Hepatic stellate cell (primary cell): ENCODE measurements around the gene GOLGA6D.
A peak's percentile ranks its signal among the peaks of the same experiment; 100 is the strongest.
"Not testable (repeated sequence)": the region's sequence is repeated elsewhere in the genome, so short reads cannot be mapped to it uniquely, and the experiment has no call there.

Source experiments
- DNase-seq: peaks from one replicate; pipeline ENCODE4 v3.0.0; 2011; ENCODE audit warnings: low spot score

Gene GOLGA6D

GRCh38 chr15:75278497-75278896 is 4.1 kb upstream of the GOLGA6D start:
- DNase-seq = not testable (repeated sequence)

GRCh38 chr15:75284152-75284551 is 1.5 kb downstream of the GOLGA6D start:
- not testable (repeated sequence) for DNase-seq

GRCh38 chr15:75293660-75294059 is 11.0 kb downstream of the GOLGA6D start:
- DNase-seq = not testable (repeated sequence)

DNA sequence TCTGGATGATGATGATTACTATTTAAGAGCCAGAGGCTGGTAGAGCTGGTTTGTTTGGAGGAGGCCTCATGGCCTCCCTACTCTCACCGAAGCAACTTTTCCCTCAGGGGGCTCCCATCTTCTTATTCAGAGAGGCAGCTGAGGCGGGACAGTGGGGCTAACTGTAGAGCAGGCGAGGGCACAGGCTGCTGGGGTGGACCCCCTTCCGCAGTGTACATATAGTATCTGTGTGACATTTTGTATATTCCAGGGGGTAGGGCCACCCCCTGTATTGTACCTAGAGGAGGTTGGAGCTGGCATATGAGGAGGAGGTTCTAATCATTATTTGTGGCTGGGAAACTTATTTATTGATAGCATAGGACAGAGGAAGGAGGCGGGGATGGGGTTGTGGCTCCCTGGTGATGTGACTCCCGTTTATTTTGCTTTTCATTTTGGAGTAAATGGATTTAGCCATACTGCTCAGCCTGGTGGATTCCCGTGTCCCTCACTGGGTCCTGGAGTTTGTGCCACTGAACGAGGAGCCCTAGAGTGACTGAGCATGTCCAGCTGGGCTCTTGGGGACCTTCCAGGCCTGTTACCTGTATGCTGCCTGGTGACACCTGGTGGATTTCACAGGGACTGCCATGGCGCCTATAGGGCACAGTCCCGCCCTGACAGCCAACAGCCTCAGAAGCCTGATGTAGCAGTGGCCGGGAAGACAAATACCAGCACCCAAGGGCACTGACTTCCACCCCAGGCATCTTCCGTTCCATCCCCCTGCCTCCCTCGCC is 16.1 kb downstream of the GOLGA6D start:
- not testable (repeated sequence) for DNase-seq

GRCh38 chr15:75299311-75299688 is 16.7 kb downstream of the GOLGA6D start:
- DNase-seq = not testable (repeated sequence)

GRCh38 chr15:75300026-75300425 is 17.4 kb downstream of the GOLGA6D start:
- DNase-seq = not testable (repeated sequence)

DNA sequence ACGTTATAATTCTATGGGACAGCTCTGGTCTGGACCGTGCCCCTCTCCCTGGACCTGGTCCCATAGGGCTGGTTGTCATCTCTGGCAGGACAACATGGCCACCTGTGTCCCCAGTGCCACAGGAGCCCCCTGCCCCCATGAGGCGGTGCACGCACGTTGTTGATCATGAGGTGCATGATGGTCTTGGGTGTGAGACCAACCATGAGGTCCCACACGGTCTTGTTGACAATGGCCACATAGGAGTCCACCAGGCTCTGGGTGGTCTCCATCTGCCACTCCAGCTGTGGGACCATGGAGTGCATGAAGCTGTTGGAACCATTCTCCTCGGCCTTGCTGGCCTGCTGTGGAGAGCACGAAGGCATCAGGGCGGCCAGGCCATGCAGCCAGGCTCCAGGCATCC is 19.7 kb downstream of the GOLGA6D start:
- DNase-seq = no peak

- DNase-seq = not testable (repeated sequence)
These were observed 20.1 kb downstream of the GOLGA6D start for GRCh38 chr15:75302753-75303152.

- DNase-seq = no peak
These were observed 23.6 kb downstream of the GOLGA6D start for GRCh38 chr15:75306188-75306587.

- DNase-seq = peak; percentile 21
These were observed 25.2 kb downstream of the GOLGA6D start for GRCh38 chr15:75307778-75308390.

GRCh38 chr15:75309711-75310110 is 27.1 kb downstream of the GOLGA6D start:
- no peak for DNase-seq

DNA sequence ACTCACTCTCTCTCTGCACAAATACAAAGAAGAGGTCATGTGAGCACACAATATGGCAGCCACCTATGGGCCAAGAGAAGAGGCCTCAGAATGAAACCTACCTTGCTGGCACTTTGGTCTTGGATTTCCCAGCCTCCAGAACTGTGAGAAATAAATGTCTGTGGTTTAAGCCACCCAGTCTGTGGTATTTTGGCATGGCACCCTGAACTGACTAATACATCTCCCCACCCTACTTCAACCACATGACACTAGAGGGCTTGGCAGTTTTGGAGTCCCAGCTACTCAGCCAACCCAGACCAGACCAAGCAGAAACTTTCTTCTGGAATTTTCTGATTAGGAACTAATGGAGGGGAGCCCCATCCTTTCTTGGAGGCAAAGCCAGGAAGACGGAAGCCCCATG is 29.9 kb downstream of the GOLGA6D start:
- not testable (repeated sequence) for DNase-seq

DNA sequence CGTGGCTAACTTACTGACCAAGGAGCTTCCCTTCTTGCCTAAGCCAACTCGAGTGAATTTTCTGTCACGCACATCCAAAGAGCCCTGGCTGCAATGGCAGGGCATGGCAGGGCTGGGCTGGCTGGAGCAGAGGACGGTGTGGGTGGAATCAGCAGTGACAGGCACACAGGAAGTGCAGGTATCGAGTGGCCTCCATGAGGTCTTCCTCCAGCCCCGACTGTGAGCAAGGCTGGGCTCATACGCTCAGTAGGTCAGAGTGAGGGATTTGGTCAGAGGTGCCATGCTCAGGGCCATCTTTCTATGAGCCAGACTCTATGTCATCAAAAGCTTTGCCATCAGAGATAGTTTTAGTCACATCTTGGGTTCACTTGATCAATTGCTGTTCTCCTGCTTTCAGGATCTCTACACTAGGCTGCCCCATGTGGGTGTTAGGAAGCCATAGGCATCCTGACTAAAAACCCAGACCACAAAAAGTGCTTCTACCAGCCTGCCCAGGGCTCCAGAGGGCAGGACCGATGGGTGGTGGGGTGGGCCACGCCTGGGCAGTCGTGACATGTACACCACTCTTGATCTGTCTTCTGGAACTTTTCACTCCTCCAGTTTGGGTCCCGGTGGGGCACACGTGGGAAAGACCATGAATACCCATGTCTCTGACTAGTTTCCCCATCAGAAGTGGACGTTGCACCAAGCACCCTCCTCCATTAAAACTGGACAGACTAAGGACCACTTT is 30.6 kb downstream of the GOLGA6D start:
- no peak for DNase-seq

DNA sequence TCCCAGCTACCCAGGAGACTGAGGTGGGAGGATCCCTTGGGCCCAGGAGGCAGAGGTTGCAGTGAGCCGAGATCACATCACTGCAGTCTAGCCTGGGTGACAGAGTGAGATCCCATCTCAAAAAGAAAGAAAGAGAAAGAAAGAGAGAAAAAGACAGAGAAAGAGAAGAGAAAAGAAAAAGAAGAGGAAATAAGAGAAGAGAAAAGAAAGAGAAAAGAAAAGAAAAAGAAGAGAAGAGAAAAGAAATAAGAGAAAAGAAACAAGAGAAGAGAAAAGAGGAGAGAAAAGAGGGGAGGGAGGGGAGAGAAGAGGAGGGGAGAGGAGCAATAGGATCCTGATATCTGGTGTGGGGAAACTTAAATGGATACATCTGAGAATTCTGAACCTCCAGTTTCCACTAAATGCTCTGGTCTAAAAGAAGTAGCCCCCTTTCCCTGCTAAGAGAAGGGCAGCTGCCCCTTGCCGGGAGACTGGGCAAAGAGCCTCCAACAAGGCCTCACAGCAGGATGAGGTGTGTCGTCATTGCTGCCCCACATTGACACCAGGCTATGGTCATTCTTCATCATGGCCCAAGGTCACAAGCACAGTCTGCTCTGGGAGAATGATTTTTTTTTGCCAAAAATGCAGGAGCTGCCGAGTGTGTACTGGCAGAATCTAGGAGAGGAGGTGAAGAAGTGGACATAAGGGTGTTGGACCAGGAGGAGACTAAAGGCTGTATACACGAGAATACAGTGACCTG is 32.1 kb downstream of the GOLGA6D start:
- no peak for DNase-seq

- DNase-seq = not testable (repeated sequence)
These were observed 36.7 kb downstream of the GOLGA6D start for GRCh38 chr15:75319231-75319897.

GRCh38 chr15:75321711-75322110 is 39.1 kb downstream of the GOLGA6D start:
- no peak for DNase-seq

DNA sequence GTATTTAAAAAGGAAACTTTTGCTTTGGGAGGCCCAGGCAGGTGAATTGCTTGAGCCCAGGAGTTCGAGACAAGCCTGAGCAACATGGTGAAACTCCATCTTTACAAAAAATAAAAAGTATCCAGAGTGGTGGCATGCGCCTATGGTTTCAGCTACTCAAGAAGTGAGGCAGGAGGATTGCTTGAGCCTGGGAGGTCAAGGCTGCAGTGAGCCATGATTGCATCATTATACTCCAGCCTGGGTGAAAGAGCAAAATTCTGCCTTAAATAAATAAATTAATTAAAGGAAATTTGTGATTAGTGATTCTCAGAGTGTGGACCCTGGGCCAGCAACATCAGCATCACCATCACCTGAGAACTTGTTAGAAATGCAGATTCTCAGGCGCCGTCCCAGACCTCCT is 43.3 kb downstream of the GOLGA6D start:
- no peak for DNase-seq

DNA sequence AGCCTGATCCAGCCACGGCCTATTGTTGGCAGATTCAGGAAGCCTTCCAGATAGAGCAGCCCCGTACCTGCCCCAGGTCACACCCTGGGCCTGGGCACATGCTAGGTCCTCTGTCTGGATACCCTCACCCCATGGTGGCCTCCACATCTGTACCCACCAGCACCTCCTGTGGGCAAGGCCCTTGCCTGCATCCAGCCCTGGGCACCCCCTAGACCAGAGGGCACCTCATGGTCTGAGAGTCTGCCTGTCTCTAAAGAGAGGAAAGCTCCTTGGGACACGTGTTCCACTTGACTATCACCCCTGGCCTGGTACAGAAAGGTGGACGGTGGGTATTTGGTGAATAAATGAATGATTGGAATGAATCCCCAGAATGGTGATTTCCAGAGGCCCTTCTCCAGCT is 44.4 kb downstream of the GOLGA6D start:
- DNase-seq = no peak

GRCh38 chr15:75327491-75327890 is 44.9 kb downstream of the GOLGA6D start:
- no peak for DNase-seq

DNA sequence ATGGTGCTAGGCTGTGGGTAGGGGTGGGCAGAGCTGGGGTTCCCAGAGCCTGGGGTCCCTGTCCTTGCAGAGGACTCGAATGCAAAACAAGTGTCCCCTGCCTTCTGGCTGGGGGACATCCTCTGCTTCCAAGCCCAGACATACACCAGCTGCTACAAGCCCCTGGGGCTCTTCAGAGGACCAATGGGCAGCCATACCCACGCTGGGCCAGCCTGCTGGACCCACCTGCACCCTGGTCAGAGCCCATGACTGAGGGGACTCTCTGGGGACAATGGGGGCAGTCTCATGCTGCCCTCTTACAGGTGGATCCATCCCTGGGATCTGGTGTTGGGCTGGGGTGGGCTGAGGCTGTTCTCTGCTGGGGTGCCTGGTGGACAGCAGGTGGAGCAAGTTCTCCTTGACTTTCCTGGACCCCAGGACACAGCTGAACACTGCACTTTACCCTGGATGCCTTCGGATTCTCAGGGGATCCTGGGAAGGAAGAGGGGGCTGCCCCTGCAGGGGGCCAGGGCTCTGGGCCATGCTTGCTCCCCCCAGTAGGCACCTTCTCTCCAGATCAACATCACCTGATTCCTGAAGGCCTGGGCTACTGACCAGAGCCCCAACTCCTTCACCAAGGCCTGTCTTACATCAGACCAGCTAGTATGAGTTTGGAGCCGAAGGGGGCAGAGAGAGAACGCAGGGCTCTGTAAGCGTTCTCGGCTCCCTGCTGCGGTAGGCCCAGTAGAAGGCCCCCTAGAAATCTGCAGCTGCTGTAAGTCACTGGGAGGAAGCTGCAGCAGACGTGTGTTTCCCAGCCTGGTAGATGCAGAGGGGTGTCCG is 46.1 kb downstream of the GOLGA6D start:
- no peak for DNase-seq

DNA sequence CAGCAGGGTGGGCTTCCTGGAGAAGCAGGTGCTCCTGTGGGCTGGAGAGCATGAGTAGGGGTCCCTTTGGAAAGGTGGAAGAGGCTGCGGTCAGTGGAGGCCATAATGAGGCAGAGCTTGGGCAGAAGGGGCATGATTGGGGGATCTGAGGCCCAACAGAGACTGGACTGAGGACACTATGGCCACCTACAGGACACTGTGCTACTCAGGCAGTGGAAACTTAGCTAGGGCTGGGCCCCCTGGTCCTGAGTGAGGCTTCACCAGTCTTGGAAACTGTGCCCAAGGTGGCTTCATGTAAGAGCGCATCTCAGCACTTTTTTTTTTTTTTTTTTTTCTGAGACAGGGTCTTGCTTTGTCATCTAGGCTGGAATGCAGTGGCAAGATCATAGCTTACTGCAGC is 46.9 kb downstream of the GOLGA6D start:
- no peak for DNase-seq
